NCI-H1417 (cell line): Measurements from ENCODE around the gene CEP44.
"Not testable (repeated sequence)": the region's sequence is repeated elsewhere in the genome, so short reads cannot be mapped to it uniquely, and the experiment has no call there.

Experiments
- DNase-seq, 3 experiments: peaks; one replicate each; lab custom pipeline; 2025; lab: John Stamatoyannopoulos, UW

CEP44 gene

DNA sequence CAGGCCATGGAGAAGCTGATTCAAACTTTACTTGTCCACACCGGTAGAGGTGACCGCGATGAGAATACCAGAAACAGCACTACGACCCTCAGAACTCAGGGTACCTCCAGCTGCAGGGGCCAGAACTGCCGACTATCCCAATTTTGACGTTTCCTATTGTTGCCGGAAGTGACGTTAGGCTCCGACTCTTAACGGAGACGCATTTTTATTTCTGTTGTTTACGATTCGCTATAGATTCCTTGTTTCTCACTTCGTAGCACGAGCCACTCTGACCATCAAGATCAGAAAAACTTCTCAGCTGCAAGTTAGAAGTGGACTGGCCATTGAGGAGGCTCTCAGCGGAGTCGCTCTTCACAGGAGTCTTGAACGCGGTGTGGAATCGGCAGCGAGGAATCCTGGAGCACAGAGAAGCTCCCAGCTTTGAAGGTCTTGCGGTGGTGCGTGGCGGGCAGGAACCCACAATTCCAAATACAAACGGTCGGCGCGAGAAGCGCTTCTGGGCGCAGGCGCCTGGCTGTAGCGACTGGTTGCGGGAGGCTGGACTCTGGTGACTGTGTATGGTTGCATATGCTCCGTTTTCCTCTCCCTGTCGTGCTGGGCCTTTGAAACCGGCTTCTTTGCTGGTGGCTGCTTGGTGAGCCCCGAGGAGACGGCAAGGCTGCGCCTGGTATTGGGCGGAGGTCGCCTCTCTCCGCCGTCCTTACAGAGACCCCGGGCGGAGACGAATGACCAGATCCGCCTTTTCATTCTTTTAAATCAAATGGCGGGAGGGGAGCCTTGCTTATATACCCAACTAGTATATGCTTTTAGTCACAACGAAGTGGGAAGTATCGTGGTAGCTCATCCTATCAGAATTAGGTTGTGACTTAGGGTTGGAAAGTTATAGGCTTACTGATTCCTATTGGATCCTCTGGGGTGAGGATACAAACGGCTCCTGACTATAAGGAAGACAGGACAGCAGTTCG lies at the start of gene CEP44, which contains the start of gene FBXO8:
Gene CEP44, plus strand, starts transcription at position 405 of the 965 bp plus-strand sequence. CDS start 15,211 bp downstream, outside the sequence.
Gene FBXO8, minus strand, starts transcription at position 161 of the 965 bp plus-strand sequence. CDS start 20,575 bp downstream, outside the sequence.
- DNase-seq: peak; percentile 52 to 96 (median 92)

GRCh38 chr4:174236359-174236758 lies 47.4 kb upstream of the CEP44 start:
- DNase-seq: no peak

- DNase-seq: no peak
These were observed 42.5 kb upstream of the CEP44 start for GRCh38 chr4:174241162-174241561.

- no peak for DNase-seq
These were observed 39.3 kb upstream of the CEP44 start for GRCh38 chr4:174244441-174244840.

DNA sequence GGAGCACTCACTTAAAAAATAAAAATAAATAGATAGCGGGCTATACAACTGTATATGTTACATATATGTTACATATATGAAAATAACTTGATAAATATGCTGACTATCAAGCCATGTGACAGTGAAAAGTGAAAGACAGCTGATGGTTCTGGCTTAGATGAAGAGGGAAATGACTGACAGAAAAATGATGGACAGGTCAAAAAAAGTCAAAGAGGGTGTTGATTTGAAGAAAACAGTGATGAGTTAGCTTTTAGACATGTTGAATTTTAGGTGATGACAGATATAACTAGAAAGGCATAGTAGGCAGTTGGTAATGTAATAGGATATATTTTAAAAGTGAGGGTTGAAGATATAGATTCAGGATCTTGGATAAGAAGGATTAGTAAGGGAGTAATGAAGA lies 38.0 kb upstream of the CEP44 start:
- DNase-seq: no peak

- DNase-seq: peak in 1 of 3 experiments; percentile 55
These were observed 35.3 kb upstream of the CEP44 start for GRCh38 chr4:174248407-174248806.

DNA sequence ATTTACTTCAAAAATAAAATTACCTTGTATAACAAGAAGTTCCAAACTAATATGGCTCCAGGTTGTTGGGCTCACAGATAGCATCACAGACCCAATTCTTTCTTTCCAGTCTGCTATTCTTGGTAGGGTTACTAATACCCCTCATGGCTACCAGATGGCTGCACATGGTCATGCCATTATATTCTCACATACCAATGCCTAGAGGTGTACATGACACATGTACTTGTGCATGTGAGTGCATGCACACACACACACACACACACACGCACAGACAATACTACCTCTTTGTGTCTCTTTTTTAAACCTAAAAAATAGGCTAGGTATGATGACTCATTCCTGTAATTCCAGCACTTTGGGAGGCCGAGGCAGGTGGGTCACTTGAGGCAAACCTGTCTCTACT lies 31.3 kb upstream of the CEP44 start:
- DNase-seq: no peak

DNA sequence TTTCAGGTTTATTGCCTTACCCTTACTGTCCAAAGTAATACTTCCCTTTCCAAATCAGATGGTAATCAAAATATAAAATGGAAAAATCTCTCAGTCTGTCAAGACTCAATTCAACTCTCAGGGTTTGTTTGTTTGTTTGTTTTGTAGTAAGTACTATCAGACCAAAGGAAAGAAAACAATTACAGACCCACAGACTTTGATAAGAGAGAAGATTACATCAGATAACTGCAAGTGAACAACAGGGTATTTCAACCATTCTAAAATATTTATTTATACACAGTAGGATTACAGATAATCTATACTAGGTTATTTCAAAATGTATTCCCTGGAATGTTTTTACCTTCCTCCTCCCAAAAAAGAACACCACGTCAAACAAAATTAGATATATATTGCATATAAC lies 29.1 kb upstream of the CEP44 start:
- no peak for DNase-seq

DNA sequence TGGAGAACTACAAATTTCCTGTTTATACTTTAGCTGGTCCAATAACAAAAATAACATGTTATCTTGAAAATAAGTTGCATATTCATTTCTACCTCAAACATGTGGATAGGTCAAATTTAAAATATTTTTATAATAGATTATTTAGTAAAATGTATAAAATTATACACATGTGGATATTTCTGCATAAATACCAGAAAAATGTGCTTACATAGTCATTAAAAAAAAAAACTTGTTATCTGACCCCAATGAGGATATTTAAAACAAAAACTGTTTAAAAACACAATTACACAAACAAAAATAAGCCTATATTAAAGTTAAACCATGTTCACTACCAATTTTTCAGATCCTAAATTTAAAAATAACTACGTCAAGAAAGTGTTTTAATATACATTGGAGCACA lies 28.3 kb upstream of the CEP44 start:
- no peak for DNase-seq

GRCh38 chr4:174255786-174256185 lies 27.9 kb upstream of the CEP44 start:
- no peak for DNase-seq

DNA sequence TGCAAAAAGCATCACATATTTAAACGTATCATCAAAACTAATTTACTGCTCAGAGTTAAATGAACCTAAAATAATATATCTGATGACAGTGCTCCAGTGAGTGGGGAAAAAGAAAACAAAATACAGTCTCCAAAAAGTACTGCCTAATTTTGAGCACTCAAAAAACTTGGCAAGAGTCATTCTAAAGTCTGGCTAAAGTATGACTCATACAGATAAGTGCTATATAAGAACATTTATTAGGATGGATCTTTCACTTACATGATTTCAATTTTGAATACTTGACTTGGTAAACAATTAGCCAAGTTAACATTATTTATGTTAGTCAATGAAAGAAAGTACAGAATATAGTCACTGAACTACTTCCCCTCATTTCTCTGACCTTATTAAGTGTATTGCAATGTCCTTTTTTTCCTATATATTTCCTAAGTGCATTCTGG lies 27.4 kb upstream of the CEP44 start:
- DNase-seq: no peak

DNA sequence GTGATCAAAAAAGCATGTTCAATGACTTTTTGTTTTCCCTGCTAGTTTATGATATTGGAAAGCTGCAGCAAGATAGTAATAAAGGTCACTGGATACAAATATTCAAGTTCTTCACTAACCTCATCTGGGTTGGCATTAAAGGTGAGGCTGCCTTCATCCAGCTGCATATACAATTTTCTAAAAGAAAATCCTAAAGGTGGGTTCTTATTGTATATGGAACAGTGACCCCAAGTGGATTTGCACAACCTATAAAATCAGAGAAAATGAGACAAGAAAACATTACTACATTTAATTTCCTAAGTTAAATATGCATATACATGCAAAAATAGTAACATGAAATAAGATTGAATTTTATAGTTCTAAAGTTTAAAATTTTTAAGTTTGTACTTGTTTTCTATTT lies 24.1 kb upstream of the CEP44 start:
- DNase-seq: no peak

GRCh38 chr4:174260099-174260498 lies 23.6 kb upstream of the CEP44 start:
- DNase-seq: no peak

GRCh38 chr4:174261432-174261831 lies 22.3 kb upstream of the CEP44 start:
- not testable (repeated sequence) for DNase-seq

DNA sequence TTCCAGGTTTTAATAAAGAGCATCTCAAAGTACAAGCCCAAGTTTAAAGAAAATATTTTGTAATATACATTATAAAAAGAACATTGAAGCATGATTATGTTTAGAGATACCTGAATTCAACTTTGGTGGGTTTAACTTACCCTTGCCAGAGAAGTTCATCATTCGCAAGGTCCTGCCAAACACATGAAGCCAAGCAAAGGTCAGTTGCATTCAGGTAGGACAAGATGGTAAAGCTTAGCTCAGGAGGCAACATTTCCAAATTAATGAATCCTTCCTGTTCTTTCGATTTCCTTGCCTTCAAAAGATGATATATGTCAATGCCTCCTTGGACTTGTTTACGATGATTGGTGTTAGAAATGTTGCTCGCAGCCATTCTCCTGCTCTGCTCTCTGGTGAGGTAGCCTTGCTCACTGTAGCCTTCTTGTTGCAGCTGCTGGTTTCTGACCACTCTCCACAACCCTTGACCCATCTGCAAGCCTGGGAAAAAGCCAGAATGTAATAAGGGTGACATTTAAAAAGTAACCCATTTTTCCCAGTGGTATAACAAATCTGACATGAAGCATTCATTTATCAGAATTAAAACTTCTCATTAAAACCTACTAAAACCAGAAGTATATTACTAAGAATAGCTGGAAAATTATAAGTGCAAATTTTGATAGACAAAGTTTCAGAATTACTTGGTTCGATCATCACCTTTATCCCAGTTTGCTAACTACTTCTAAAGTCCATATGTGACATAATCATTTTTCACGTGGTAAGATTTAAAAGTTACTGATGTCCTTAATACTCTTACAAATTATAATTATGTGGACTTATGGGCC lies 20.9 kb upstream of the CEP44 start:
- DNase-seq: no peak

DNA sequence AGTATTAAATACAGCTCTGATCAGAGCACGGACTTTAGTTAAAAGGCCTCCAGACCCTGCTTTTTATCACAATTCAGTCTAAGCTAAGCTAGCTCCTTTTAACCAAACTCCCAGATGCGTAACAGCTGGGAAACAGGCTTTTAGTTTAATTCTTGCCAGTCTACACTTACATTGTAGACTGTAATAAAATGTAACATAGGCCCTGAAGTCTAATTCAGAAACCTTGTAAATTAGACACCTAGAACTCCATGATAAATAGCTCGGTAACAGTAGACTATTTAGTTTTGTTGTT lies 20.3 kb upstream of the CEP44 start:
- no peak for DNase-seq

- peak in 2 of 3 experiments; percentile 53 to 85 for DNase-seq
These were observed 17.8 kb upstream of the CEP44 start for GRCh38 chr4:174265916-174266315.

GRCh38 chr4:174266416-174266815 lies 17.3 kb upstream of the CEP44 start:
- no peak for DNase-seq

DNA sequence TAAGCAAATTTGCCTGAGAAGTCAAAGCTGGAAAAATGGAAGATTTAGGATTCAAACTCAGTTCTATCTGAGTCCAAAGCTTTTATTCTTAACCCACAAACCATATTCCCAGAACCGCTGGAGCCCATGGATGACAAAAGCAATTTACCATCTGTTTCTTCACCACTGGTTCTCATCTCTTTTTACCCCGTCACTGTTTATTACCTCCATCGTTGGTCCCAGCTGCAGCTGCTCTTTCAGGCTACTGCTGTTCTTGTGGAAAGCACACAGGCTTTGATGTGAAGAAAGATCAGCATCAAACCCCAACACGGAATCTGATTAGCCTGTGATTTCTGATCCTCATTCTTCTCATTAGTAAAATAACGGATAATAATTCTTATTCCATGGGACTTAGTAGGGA lies 9.8 kb upstream of the CEP44 start:
- DNase-seq: peak in 1 of 3 experiments; percentile 21

DNA sequence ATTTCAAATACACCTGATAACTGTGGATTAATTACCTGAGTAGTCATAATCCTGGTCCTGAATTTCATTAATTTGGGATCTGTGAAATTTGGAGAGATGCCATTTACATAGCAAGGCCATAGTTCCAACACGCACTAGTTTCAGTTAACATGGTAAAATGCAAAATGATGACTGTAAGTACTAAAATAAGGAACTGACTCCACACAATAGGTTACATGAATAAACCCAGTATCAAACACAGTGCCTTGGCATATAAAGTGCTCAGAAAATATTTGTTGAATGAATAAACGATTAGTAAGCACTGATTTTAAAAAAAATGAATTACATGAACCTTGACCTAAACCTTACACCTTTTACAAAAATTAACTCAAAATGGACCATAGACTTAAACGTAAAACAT lies 9.3 kb upstream of the CEP44 start:
- DNase-seq: no peak

- DNase-seq: peak in 1 of 3 experiments; percentile 45
These were observed 8.6 kb upstream of the CEP44 start for GRCh38 chr4:174275101-174275500.

GRCh38 chr4:174277433-174277832 lies 6.3 kb upstream of the CEP44 start:
- DNase-seq: peak in 1 of 3 experiments; percentile 51

- DNase-seq: peak in 1 of 3 experiments; percentile 69
These were observed 5.2 kb upstream of the CEP44 start for GRCh38 chr4:174278467-174278866.
